GM10847 (cell line): ENCODE results near the gene HOTAIR.

Experiments
- POLR2A ChIP-seq: IDR thresholded peaks from 2 replicates; pipeline ENCODE4 v1.6.1; 2011; ENCODE audit not compliant: insufficient read length; ENCODE audit errors: extremely low read depth

The HOTAIR gene

GRCh38 chr12:53956914-53957536 is 17.7 kb downstream of the HOTAIR start:
- TF ChIP-seq POLR2A: no peak

- no peak for TF ChIP-seq POLR2A
Measured at GRCh38 chr12:53956251-53956887, 18.4 kb downstream of the HOTAIR start.

DNA sequence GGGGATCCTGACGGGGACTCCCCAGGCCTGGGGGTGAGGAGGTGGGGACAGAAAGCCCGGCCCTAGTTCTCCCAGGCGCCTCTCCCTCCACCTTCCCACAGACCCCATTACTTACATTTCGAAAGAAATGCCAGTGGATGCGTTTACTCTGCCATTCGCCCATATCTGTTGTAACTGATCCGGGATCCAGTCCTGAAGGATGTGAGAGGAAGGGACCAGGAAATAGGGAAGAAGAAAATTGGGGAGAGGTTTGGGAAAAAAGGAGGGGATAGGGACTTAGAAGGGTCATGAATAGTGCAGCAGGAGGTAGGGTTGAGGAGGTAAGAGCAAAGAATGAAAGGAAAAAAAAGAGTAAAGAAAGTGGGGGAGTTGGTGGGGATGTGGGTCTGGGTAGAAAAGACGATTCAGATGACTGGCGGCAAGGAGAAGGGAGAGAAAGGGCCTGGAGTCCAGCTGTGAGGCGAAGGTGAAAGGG is 18.9 kb downstream of the HOTAIR start:
- no peak for TF ChIP-seq POLR2A

DNA sequence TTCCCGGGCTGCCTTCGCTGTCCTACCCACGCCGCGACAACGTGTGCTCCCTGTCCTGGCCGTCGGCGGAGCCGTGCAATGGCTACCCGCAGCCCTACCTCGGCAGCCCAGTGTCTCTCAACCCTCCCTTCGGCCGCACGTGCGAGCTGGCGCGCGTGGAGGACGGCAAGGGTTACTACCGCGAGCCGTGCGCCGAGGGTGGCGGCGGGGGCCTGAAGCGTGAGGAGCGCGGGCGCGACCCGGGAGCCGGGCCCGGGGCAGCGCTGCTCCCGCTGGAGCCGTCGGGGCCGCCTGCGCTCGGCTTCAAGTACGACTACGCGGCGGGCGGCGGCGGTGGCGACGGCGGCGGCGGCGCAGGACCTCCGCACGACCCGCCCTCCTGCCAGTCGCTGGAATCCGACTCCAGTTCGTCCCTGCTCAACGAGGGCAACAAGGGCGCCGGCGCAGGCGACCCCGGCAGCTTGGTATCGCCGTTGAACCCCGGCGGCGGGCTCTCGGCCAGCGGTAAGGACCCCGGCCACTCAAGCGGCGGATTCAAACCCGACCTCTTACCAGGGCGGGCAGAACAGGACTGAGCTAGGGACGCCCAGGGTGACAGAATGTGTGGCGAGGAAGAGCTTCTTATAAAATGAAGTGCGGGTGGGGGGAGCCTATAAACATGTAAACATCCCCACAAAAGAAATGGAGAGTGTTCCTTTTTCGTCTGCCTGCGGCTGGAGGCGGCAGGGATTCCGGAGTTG is 19.5 kb downstream of the HOTAIR start:
- no peak for TF ChIP-seq POLR2A

DNA sequence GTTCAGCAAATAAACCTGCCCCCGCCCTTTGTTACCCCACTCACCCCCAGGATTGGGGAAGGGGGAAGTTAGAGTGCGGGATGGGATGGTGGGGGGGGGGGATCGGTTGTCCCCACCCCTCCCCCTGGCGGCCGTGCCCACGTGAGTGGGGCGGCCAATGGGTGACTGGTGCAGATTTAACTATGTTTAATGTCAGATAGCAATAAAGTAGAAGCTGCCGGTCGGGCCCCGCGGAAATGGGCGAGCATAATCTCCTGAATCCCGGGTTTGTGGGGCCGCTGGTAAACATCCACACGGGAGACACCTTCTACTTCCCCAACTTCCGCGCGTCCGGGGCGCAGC is 20.1 kb downstream of the HOTAIR start, which contains the start of gene HOXC12:
Gene HOXC12, plus strand, starts transcription at position 210 of the 342 bp plus-strand sequence. Its CDS starts 27 bp downstream, at position 237.
- TF ChIP-seq POLR2A: no peak

- no peak for TF ChIP-seq POLR2A
Measured at GRCh38 chr12:53953831-53954693, 20.7 kb downstream of the HOTAIR start.

DNA sequence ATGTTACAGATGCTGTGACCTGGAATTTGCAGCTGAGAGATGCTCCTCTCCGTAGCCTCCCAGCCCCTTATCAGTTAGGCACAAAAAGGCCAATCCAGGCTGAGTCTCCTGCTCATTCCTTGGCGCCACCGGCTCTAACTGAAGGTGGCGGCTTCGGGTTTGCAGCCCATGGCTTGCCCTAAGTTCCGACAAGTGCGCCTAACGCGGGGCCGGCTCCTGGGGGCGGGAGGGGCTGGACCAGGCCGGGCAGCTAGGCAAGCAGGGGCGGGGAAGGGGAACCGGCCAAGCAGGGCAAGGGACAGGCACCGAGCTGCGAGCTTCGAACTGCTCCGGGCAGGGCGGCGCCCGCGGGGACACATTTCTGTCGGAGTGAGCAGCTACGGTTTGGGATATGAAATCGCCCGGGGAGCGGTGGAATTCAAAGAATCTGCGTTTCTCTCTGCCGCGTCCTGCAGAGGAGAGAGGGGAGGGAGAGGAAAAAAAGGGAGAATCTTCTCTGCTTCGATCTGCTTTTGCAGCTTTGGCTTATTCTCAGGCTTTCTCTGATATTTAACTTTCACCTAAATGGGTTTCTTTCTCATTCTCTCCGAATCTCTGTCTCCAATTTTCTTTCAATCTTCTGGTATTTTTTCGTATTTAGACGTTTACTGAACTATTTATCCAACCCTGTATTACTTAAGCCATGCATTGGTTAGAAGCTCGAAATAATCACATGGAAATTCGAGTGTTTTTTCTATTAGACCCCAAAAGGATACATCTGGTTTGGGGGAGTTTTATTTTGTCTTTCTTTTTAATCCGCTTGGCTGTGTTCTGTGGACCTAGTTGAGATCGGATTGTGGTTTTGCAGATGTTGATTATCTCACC is 21.7 kb downstream of the HOTAIR start:
- TF ChIP-seq POLR2A: no peak

DNA sequence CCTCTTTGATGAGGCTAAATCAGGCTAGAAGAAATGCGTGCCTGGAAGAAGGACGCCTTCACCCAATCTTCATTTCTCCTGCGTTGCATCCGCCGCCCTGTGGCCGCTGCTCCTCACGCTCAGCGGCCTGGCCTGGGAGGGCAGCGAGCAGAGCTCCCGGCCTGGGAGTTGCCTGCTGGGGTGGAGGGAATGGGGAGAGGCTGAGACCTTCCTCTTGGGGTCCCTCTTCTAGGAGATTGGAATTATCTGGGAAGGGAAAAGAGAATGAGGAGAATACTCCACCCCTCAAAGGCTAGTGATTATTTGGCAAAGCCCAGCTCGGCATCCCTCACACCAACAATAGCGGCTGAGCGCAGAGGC is 22.4 kb downstream of the HOTAIR start:
- no peak for TF ChIP-seq POLR2A

DNA sequence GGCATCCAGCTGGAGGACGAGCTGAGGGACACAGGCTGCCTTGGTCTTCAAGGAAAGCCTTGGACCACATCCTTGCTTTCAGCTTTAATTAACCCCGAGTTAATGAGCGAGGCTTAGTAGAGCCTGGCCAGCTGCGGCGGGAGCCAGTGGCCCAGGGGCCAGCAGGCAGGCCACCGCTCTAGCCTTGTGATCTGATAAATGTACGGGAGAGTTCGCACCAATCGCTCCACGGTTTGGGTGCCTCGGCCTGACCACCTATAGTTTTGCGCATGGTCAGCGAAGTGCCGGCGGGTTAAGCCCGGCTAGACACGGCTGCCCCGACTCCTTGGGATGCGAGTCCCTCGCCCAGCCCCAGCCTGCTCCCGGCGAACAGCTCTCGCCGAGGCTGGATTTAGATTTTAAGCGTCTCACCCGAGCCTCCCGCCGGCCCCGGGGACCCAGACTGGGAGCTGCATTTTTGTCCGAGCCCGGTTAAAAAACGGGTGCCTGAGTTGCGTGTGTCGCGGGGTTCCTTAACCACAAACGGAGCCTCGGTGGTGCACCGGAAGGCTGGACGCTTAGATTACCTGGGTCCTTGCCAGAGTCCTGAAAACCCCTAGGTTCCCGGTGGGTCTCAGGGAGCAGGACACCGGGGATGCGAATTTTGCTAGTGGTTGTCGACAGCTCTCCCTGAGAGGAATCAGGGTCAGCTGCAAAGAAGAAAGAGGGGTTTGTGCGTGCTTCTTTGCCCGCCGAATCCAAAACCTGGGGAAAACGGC is 23.0 kb downstream of the HOTAIR start:
- no peak for TF ChIP-seq POLR2A

DNA sequence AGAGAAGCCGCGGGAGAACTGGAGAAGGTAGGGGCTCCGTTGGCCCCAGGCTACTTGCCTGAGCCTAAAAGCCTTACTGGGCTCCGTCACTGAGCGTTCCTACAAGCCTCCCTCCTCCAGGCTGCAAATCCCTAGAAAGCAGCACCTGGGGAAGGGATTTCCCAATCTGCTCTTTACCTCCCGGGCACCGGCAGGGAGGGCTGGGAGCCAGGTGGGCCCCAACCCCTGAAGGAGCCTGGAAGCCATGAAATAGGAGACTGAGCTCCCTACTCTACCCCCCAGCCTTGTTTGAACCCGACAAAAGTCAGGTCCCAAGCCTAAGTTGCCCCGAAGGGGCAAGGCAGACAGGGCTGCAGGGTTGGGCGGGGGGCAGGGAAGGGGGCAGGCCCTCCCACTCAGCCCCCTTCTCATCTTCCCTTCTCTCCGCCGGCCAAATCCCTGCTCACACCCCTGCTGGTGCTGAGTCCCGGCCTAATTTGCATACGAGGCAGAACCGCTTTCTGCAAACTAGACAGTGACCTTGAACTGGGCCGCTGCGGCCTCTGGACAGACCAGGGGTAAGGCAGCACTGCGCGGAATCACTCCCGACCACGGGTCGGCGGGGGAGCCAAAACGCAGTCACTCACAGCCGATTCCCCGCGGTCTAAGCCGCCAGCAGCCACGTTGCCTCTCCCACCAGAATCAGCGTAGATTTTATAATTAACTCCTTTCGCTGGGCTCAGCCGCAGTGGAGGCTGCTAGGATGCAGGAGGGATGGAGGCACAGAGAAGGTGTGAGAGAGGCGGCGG is 23.8 kb downstream of the HOTAIR start:
- no peak for TF ChIP-seq POLR2A

- TF ChIP-seq POLR2A: no peak
Measured at GRCh38 chr12:53950437-53950773, 24.3 kb downstream of the HOTAIR start.

DNA sequence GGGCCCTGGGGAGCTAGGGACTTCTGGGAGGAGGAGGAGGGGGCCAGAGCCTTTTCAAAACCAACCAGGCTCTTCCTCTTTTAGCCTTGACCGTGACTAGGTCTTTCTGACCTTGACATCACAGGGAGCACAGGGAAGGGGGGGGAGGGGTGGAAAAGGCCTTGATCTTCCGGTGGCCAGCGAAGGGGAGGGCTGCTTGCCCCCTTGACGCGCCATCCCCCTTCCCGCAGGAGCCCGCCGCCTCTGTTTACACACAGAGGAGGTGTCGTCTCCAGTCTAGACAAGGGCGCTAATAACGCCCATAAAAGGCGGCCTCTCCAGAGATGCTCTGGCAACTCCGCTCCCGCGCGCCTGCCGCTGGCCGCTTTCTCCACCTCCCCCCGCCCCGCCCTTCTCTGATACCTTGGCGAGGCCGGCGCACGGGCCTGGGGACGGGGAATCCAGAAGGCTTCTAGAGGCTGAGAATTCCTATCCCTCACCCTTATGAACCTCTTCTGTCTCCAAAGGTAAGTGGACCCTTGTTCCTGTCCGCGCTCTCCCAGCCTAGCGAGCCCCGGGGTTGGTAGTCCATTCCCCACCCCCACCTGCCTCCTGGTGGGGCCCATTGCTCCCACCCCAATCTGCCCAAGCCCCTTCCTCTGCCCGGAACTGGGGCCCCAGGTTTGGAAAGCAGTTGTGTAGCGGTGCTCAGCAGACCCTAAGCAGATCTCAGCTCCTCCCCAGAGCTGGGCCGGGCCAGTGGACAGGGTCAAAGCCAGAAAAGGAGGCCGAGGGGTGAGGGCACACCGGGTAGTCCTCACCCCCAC is 24.9 kb downstream of the HOTAIR start:
- no peak for TF ChIP-seq POLR2A
